IMR-90 (cell line): Measurements from ENCODE around the gene CTCFL.

Experiments used
- BHLHE40 ChIP-seq: fragments of 150-350 bp; IDR thresholded peaks from 2 replicates; pipeline ENCODE4 v1.6.1; 2016; ENCODE audit warnings: mild to moderate bottlenecking, low read depth, low read length
- CEBPB ChIP-seq: IDR thresholded peaks from 2 replicates; pipeline ENCODE4 v1.6.1; 2012; ENCODE audit warnings: low read depth, low read length, improper control_type of control experiment
- CTCF ChIP-seq: conservative IDR thresholded peaks from 2 replicates; pipeline ENCODE4 v1.5.1; 2012; ENCODE audit warnings: mild to moderate bottlenecking, low read depth, low read length, improper control_type of control experiment
- MAZ ChIP-seq: IDR thresholded peaks from 2 replicates; pipeline ENCODE4 v1.6.1; 2012; ENCODE audit warnings: low read depth, mild to moderate bottlenecking, low read length, improper control_type of control experiment, moderate library complexity, borderline replicate concordance
- POLR2A ChIP-seq: IDR thresholded peaks from 2 replicates; pipeline ENCODE4 v1.6.1; 2012; ENCODE audit warnings: mild to moderate bottlenecking, low read depth, low read length
- RAD21 ChIP-seq: IDR thresholded peaks from 2 replicates; pipeline ENCODE4 v1.6.1; 2012; ENCODE audit warnings: low read length, improper control_type of control experiment
- RCOR1 ChIP-seq: IDR thresholded peaks from 2 replicates; pipeline ENCODE4 v1.6.1; 2012; ENCODE audit warnings: mild to moderate bottlenecking, low read length, improper control_type of control experiment; ENCODE audit not compliant: insufficient replicate concordance
- RFX5 ChIP-seq: IDR thresholded peaks from 2 replicates; pipeline ENCODE4 v1.8.0; 2012; ENCODE audit warnings: low read depth, mild to moderate bottlenecking, low read length, moderate library complexity
- SMC3 ChIP-seq: fragments of 150-350 bp; IDR thresholded peaks from 2 replicates; pipeline ENCODE4 v1.6.1; 2016; ENCODE audit warnings: low read depth, mild to moderate bottlenecking, antibody characterized with exemption, low read length, moderate library complexity
- USF2 ChIP-seq: fragments of 150-350 bp; IDR thresholded peaks from 2 replicates; pipeline ENCODE4 v1.6.1; 2017; ENCODE audit warnings: mild to moderate bottlenecking, antibody characterized with exemption, low read length, low read depth

- TF ChIP-seq CEBPB (no peak), POLR2A (no peak), CTCF (no peak), MAZ (no peak), RAD21 (no peak), USF2 (no peak), SMC3 (no peak), RCOR1 (no peak), BHLHE40 (no peak), RFX5 (no peak)
Observed at GRCh38 chr20:57508831-57509230, 16.1 kb downstream of the CTCFL start.
